GM04504 (cell line): ENCODE results near the gene COA1.

Experiments used
- DNase-seq: peaks from one replicate; pipeline ENCODE4 v3.0.0-alpha.2; 2012; ENCODE audit warnings: low read depth

COA1 gene

DNA sequence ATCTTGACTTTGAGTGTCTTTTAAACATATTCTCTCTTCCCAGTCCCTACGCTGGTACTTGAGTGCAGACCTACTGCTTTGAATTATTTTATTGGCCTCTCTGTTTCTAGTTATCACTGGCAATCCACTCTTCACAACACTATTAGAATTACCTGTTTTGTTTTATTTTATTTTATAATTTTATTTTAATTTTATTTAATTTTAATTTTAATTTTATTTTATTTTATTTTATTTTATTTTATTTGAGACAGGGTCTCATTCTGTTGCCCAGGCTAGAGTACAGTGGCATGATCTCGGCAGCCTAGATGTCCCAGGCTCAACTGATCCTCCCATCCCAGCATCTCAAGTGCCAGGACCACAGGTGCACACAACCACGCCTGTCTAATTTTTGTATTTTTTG is 139.6 kb downstream of the COA1 start:
- DNase-seq, result no peak
